Testis (tissue), 2 donors: ENCODE measurements around the gene XXYLT1.

Experiments used
- CTCF ChIP-seq, 3 experiments: fragments of 450-650 bp in 2 of 3; fragments of 200-600 bp in 1 of 3; sonication (generic) in 1 of 3; IDR thresholded peaks; one replicate each; pipeline ENCODE4 v1.5.1; 2016 to 2019; ENCODE audit warnings: antibody characterized with exemption in 3 of 3, mild to moderate bottlenecking in 2 of 3, moderate library complexity in 1 of 3
- POLR2A ChIP-seq: fragments of 450-650 bp; IDR thresholded peaks from one replicate; pipeline ENCODE4 v1.6.1; 2017; ENCODE audit warnings: antibody characterized with exemption, mild to moderate bottlenecking, moderate library complexity

GRCh38 chr3:195142519-195142918, 128.4 kb downstream of the XXYLT1 start:
- no peak for TF ChIP-seq CTCF (IDR thresholded peaks at IDR 0.05)
- TF ChIP-seq POLR2A: no peak
